Coronary artery (tissue), 2 donors: Measurements from ENCODE around the gene STON2.

ENCODE experiments used
- DNase-seq: peaks from one replicate; pipeline ENCODE4 v3.0.0-alpha.2; 2017; ENCODE audit warnings: low spot score
- H3K27ac ChIP-seq, 2 donors: fragments of 200-600 bp; sonication (generic); one replicate each; pipeline ENCODE4 v1.5.1; 2016 to 2019
- H3K4me3 ChIP-seq: fragments of 200-600 bp; sonication (generic); 2 replicates; pipeline ENCODE4 v1.5.1; 2016; ENCODE audit warnings: mild to moderate bottlenecking, moderate library complexity
- TF ChIP-seq, protein P1 (sequence below): fragments of 200-600 bp; sonication (generic); IDR thresholded peaks from one replicate; pipeline ENCODE4 v1.5.1; 2019; ENCODE audit warnings: antibody characterized with exemption

Gene STON2

GRCh38 chr14:81363746-81364378 is 36.3 kb downstream of the STON2 start:
- Histone ChIP-seq H3K4me3 (no peak overlapping the region), H3K27ac (peak overlapping the region in 1 of 2 donors; percentile 14)
- no peak for DNase-seq
- TF ChIP-seq, protein P1, sequence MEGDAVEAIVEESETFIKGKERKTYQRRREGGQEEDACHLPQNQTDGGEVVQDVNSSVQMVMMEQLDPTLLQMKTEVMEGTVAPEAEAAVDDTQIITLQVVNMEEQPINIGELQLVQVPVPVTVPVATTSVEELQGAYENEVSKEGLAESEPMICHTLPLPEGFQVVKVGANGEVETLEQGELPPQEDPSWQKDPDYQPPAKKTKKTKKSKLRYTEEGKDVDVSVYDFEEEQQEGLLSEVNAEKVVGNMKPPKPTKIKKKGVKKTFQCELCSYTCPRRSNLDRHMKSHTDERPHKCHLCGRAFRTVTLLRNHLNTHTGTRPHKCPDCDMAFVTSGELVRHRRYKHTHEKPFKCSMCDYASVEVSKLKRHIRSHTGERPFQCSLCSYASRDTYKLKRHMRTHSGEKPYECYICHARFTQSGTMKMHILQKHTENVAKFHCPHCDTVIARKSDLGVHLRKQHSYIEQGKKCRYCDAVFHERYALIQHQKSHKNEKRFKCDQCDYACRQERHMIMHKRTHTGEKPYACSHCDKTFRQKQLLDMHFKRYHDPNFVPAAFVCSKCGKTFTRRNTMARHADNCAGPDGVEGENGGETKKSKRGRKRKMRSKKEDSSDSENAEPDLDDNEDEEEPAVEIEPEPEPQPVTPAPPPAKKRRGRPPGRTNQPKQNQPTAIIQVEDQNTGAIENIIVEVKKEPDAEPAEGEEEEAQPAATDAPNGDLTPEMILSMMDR = no peak

DNA sequence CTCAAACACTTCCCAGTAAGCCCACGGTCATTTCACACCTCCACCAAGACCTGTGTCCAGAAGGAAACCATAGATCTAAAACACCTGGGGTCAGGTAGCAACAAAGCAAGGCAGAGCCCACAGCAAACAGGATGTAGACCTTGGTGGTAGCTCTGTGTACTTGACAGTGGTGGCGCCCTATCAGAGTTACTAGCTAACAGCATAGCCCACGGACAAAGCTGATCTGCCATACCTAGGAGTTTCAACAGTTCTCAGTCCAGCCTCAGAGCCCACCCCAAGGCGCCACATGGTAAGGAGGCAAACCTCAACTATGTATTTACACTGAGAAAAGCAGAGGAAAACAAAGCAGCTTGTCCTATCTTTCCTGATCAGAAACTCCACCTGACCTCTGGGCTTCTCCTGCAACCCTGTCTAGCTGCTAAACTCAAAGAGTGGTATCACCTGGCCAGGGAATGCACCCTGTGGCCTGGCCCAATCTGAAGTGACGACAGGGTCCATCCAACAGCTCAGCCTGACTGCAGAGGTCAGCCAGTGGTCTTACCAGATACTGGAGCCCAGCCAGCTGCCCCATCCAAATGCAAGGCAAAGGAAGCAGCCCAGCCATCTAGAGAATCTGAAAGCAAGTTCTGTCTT is 46.3 kb downstream of the STON2 start:
- no peak for DNase-seq

DNA sequence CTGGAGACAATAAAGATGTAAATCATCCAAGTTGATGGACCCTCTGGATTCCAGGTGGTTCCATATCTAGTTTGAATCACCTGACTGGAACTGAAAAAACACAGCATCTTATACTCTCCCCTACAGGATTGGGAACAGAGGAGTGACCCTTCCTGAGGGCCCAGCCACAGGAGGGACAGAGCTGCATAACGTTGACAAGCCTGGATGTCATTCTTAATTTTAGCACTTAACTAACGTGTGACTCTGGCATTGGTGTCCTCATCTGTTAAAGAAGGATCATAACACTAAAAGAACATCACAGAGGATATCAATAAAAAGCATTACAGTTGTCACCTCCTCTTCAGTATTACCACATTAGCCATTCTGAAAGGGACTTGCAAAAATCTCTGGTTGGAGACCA is 47.7 kb downstream of the STON2 start:
- no peak overlapping the region for H3K27ac ChIP-seq

More for the DNA sequence above, 46.3 kb downstream of the STON2 start:
- H3K27ac ChIP-seq = no peak overlapping the region
- no peak overlapping the region for H3K4me3 ChIP-seq
- TF ChIP-seq, protein P1 = no peak

GRCh38 chr14:81351205-81351604 is 48.9 kb downstream of the STON2 start:
- Histone ChIP-seq H3K4me3 (no peak overlapping the region), H3K27ac (no peak overlapping the region)
- TF ChIP-seq, protein P1 = no peak
- no peak for DNase-seq

More for the DNA sequence above, 47.7 kb downstream of the STON2 start:
- H3K4me3 ChIP-seq = no peak overlapping the region
- no peak for DNase-seq
- TF ChIP-seq, protein P1 = no peak

DNA sequence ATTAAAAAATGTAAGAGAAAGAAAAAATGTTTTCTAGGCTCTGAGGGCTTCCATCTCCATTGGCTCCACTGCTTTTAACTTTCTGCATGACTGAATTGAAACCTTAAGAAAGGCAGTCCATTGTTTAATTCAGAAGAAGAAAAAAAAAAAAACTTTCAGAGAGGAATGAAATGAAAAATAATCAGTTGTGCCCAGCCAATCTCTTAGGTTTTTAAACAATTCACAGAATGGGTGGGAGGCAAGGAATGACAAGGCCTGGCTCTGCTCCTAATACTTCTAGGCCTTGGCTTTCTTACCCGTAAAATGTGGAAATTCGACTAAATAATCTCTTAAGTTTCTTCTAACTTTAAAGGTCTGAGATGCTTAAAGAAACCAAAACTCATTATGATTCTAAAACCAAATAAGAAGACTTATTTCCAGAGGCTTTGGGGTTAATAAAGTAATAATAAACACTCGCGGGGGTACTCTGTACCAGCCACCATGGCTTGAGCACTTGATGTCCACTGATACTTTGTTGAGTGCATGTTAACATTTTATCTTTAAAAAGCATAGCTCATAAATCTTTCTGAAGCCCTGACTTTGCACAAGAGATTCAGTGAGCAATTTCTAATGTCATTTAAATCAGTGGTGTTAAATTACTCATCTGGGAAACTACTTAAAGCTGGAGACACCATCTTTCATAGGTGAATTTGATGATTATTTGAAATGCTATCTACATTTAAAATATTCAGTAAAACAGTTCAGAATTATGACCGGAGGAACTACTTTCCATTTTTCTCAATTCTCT is 49.6 kb downstream of the STON2 start:
- TF ChIP-seq, protein P1 = no peak
- no peak for DNase-seq
- Histone ChIP-seq H3K27ac (no peak overlapping the region), H3K4me3 (no peak overlapping the region)

DNA sequence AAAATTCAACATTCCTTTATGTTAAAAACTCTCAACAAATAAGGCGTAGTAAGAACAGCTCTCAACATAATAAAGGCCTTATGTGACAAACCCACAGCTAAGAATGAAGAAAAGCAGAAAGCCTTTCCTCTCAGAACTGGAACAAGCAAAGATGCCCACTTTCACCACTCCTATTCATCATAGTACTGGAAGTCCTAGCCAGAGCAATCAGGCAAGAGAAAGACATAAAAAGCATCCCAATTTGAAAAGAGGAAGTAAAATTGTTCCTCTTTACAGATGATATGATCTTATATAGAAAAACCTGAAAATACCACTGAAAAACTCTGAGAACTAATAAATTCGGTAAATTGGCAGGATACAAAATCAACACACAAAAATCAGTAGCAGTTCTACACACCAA is 52.1 kb downstream of the STON2 start:
- no peak overlapping the region for H3K4me3 ChIP-seq
- DNase-seq = no peak
- TF ChIP-seq, protein P1 = no peak
- no peak overlapping the region for H3K27ac ChIP-seq
